Measurements from ENCODE around the gene XPO6. TPM values are rescaled to one million over a fixed set of nuclear protein-coding genes. Genes with fewer than 3 reads are reported as not detected.
A peak's percentile ranks its signal among the peaks of the same experiment; 100 is the strongest.

XPO6 gene
- total RNA-seq, 1 donor from 2014 or later = 30.4 TPM

- ATAC-seq (no peak), DNase-seq (ENCODE audit: missing footprints) (no peak)
- intact Hi-C loops (cut with DNase I) = no loop called here
These were observed 20.3 kb downstream of the XPO6 start for GRCh38 chr16:28191364-28191960.

DNA sequence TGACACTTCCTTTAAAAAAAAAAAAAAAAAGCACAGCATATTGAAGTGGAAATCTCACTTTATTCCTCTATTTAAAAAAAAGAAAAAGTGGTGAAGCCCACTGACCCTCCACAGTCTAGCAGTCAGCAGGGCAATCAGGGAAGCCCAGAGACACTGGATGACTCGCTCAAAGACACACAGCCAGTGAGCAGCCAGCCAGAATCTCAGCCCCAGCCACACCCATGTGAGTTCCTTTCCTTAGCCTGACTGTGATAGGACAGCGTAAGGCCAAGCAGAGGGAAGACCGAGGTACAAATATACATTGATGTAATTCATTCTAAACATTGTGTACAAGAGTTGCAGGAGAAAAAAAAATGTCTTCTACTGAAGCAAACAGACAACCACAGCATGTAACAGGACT, 22.5 kb downstream of the XPO6 start:
- intact Hi-C loops (cut with DNase I) = no loop called here
- ATAC-seq = peak; percentile 55
- no peak for DNase-seq (ENCODE audit: missing footprints)

DNA sequence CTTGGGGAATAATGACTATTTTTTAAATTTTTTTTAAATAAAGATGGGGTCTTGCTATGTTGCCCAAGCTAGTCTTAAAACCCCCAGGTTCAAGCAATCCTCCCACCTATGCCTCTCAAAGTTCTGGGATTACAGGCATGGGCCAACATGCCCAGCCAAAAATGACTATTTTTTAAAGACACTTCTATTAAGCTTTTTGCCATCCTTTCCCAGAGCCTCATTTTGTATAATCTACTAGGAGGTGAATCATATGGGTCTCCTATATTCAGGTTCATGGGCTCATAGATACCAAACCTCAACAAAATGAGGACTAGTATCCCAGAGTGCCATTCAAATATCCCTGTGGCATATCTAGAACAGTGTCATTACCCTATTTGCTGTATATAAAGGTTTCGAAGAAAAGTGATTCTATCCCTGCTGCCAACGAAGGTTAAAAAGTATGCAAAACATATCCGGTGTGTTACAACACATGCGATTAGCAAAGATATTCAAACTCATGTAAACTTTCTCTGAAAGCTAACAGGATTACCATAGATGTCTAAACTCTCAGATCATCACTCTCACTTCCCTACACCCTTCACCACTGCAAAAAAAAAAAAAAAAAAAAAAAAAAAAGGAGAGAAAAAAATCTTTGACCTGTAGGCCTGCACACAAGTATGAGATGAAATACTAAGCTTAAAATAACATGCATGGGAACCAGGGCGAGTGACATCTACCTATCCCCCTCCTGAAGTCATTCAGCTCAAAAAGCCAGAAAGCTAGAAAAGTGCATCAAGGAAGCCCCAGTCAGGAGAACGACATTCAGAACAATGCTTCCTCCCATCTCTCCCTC, 23.5 kb downstream of the XPO6 start:
- intact Hi-C loops (cut with DNase I) = no loop called here
- DNase-seq (ENCODE audit: missing footprints) (no peak), ATAC-seq (peak; percentile 39)

DNA sequence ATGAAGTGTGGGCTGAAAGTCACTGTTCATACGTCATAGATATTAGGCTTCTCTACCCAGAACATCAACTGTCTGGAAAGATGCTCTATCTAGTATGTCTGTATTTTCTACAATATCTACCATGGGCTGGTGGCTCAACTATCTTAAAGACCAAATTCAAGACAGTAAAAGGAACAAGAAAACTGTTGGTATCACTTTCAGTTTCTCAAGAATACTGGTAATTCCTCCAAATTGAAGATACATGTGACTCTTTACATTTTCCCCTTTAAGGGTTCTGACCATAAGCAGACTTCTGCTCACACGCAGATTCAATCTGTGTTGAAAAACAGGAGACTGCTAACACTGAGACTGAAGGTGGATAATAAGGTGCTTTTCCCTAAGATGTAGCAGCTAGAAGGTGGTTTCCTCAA, 24.2 kb downstream of the XPO6 start:
- intact Hi-C loops (cut with DNase I) = no loop called here
- ATAC-seq (no peak), DNase-seq (ENCODE audit: missing footprints) (no peak)

DNA sequence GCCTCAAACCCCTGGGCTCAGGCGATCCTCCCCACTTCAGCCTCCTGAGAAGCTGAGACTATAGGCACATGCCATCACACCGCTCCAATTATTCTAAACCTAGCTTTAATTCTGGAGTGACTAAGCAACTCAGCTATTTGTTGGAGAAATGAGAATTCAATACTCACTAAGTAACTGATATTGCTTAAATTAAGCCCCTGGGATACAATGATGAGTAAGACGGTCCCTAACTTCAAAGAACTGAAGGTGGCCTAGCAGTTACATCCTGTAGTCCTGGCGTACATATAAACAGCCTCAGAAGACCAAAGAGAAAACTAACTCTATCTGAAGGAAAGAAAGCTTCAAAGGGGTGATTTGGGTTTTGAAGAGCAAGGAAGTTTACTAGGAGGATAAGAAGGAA, 25.0 kb downstream of the XPO6 start:
- intact Hi-C loops (cut with DNase I) = no loop called here
- ATAC-seq (no peak), DNase-seq (ENCODE audit: missing footprints) (no peak)

- no peak for DNase-seq (ENCODE audit: missing footprints)
- intact Hi-C loops (cut with DNase I) = no loop called here
- no peak for ATAC-seq
These were observed 26.1 kb downstream of the XPO6 start for GRCh38 chr16:28185696-28186095.

DNA sequence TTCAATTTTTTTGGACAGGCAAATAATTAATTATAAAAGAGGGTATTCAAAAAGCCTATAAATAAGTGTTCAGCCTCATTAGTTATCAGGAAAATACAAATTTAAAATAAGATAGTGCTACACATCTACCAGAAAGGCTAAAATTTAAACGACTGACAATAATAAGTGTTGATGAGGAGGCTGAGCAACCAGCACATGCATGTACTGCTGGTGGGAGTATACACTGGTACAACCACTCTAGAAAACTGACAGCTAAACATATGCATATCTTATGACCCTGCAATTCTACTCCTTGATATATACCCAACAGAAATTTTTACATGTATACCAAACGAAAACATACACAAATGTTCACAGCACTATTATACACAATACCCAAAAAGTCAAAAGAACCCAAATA, 27.1 kb downstream of the XPO6 start:
- intact Hi-C loops (cut with DNase I) = no loop called here
- ATAC-seq = no peak
- no peak for DNase-seq (ENCODE audit: missing footprints)

- no peak for ATAC-seq
- intact Hi-C loops (cut with DNase I) = no loop called here
- no peak for DNase-seq (ENCODE audit: missing footprints)
These were observed 27.8 kb downstream of the XPO6 start for GRCh38 chr16:28183930-28184329.

- intact Hi-C loops (cut with DNase I) = no loop called here
- DNase-seq (ENCODE audit: missing footprints) (no peak), ATAC-seq (no peak)
These were observed 28.3 kb downstream of the XPO6 start for GRCh38 chr16:28183484-28183883.

DNA sequence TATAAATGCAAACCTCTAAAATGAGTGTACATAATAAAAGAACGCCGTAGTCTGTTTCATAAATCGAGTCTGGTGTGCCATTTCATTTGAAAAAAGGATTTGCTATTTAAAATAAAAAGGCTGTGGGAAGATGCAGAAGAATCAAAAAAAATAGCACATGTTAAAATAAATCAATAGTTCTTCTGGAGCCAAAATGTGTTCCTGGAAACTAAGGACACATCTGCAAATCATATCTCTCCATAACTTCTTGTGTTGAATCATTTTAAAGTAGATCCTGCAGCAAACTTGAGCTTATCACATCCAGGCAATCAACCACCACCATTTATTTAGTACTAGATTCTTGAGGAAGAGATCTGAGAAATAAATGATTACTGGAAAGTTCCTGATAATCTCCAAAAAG, 29.0 kb downstream of the XPO6 start:
- no peak for ATAC-seq
- DNase-seq (ENCODE audit: missing footprints) = no peak
- intact Hi-C loops (cut with DNase I) = no loop called here

DNA sequence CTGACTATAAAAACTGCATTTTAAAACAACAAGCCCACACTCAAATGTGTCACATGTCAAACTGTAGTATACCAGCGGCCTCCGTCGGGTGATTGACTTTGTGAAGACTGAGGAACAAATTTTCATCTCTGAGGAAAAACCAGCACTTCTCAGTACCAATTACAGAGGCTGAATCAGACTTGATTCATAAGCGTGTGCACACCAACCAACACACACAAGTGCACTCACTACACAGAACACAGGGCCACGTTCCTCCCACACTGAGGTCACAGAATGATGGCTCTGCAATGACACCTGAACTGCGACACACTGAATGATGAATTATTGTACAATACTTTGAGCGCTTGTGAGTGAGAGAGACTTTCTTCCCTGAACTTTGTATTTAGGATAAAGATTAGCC, 29.6 kb downstream of the XPO6 start:
- intact Hi-C loops (cut with DNase I) = no loop called here
- ATAC-seq = no peak

GRCh38 chr16:28181515-28181914, 30.2 kb downstream of the XPO6 start:
- no peak for DNase-seq (ENCODE audit: missing footprints)
- ATAC-seq = peak; percentile 87
- intact Hi-C loops (cut with DNase I) = no loop called here

More for the DNA sequence above, 29.6 kb downstream of the XPO6 start:
- no peak for DNase-seq (ENCODE audit: missing footprints)

DNA sequence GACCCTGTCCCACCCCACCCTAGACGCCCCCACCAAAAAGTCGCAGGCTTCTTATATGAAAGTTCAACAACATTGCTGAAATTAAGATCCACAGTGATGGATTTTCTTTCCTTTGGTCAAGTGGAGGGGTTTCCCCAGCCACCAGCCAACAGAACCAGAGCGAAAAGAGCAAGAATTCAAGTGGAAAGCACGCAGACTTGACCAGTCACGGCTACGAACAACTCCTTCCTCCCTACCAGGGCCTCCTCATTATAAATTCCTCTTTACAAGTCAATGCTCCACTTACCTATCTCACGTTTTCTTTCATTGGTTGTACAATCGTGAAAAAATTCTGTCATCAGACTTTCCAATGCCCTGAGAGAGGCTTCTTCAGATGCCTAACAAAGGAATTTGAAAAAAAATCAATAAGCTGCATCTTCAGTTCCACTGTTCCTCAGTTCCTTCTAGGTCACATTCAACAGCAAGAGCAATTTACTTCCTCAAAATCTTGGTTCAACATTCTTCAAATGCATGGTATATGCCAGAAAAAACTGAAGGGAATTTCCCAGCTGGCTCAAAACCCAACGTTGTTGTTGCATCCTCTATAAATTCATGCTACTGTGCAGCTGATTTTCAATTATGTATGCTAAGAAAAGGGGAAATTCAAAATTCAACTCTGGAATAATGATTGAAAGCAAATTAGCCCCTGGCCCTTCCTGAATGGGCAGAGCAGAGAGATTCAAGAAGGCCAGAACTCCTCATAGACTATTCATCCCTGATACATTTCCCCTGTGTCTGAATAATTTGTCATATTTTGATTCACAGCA, 30.9 kb downstream of the XPO6 start:
- ATAC-seq = peak; percentile 20
- intact Hi-C loops (cut with DNase I) = no loop called here
- DNase-seq (ENCODE audit: missing footprints) = no peak

DNA sequence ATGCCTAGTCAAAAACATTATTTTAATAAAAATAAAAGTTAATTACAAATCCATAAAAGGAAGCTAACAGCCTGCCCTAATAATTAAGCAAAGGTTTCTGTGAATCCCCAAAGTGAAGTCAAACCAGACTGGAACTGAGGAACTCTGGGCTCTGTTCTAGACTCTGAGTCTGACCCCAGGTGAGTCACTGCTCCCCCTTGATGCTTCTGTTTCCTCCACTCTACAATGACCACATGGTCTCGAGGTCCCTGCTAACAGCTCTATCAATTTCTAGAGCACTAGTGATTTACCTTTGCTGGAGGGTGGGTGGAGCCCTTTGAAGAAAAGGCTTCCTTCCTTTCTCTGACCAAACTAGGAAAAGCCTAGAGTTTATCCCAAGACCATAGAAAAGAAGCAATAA, 32.4 kb downstream of the XPO6 start:
- no peak for ATAC-seq
- DNase-seq (ENCODE audit: missing footprints) = no peak
- intact Hi-C loops (cut with DNase I) = no loop called here

DNA sequence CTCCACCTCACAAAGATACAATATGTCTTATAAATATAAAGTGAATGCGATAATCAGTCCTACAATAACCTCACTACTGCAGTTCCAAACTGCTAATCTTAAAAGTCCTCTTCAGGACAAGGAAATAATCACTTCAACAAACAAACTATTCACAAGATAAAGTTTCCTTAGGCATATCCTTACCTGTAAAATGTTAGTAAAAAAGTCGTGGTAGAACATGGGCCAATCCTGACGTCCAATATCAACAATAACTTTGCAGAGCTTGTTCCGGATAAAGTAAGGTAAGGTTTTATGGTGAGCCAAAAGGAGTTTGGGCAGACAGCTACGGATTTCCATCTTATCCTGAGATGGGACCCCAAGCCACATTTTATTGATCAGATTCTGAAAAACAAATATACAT, 36.0 kb downstream of the XPO6 start:
- intact Hi-C loops (cut with DNase I) = no loop called here
- no peak for DNase-seq (ENCODE audit: missing footprints)
- no peak for ATAC-seq

GRCh38 chr16:28172336-28172735, 39.4 kb downstream of the XPO6 start:
- intact Hi-C loops (cut with DNase I) = no loop called here
- no peak for ATAC-seq
- DNase-seq (ENCODE audit: missing footprints) = no peak

- ATAC-seq = no peak
- intact Hi-C loops (cut with DNase I) = no loop called here
- no peak for DNase-seq (ENCODE audit: missing footprints)
These were observed 39.9 kb downstream of the XPO6 start for GRCh38 chr16:28171816-28172215.

DNA sequence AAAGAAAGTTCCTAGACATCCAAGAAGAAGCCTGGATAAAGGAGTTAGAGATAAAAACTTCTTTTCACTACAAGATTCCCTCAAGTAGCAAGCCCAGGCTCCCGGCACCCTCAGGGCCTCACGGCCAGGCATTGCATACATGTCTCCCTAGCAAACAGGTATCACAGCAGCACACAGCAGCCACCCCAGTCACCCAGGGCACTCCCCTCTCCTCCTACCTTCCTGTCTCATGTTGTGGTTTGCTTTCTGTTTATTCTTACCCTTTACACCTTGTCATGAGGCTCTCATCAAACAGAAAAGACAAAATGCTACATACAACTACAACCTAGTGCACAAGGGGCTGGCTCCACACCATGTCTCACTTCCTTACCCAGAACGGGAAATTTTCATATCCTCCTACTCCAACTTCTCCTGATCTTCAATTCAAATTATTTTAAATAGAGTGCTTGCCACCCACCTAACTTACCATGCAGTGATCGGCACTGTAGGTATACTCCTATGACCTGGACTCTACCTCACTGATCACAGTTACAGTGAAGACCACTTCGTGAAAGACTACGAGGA, 42.7 kb downstream of the XPO6 start:
- intact Hi-C loops (cut with DNase I) = no loop called here
- DNase-seq (ENCODE audit: missing footprints) (no peak), ATAC-seq (no peak)

DNA sequence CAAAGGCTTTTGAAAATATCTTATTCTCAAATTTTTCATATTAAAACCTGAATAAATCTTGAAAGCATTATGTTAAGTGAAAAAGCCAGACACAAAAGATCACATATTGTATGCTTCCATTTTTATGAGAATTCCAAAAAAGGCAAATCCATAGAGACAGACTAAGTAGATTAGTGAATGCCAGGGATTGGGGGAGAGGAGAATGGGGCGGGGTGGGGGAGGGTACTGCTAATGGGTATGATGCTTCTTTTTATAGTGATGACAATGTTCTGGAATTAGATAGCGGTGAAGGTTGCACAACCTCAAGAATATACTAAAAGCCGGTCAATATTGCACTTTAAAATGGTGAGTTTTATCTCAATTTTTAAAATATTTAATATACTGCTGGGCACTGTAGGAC, 44.0 kb downstream of the XPO6 start:
- DNase-seq (ENCODE audit: missing footprints) = no peak
- ATAC-seq = no peak
- intact Hi-C loops (cut with DNase I) = no loop called here

GRCh38 chr16:28167221-28167620, 44.5 kb downstream of the XPO6 start:
- ATAC-seq (no peak), DNase-seq (ENCODE audit: missing footprints) (no peak)
- intact Hi-C loops (cut with DNase I) = no loop called here
